AG10803 (cell line): ENCODE measurements around the gene ABCG1.
"Not testable (repeated sequence)": the region's sequence is repeated elsewhere in the genome, so short reads cannot be mapped to it uniquely, and the experiment has no call there.

Source experiments
- DNase-seq: peaks from one replicate; pipeline ENCODE4 v3.0.0; 2010; ENCODE audit warnings: low read depth
- H3K4me3 ChIP-seq: 2 replicates; pipeline ENCODE4 v1.5.1; 2011; ENCODE audit warnings: mild to moderate bottlenecking, low read length, control low read depth
- CTCF ChIP-seq: conservative IDR thresholded peaks from 2 replicates; pipeline ENCODE4 v1.5.1; 2011; ENCODE audit warnings: mild to moderate bottlenecking, low read length, control low read depth, inconsistent platforms

Gene ABCG1

GRCh38 chr21:42176859-42177258 is 42.1 kb upstream of the ABCG1 start:
- peak; percentile 27 for DNase-seq
- H3K4me3 ChIP-seq, result no peak overlapping the region
- no peak for TF ChIP-seq CTCF

DNA sequence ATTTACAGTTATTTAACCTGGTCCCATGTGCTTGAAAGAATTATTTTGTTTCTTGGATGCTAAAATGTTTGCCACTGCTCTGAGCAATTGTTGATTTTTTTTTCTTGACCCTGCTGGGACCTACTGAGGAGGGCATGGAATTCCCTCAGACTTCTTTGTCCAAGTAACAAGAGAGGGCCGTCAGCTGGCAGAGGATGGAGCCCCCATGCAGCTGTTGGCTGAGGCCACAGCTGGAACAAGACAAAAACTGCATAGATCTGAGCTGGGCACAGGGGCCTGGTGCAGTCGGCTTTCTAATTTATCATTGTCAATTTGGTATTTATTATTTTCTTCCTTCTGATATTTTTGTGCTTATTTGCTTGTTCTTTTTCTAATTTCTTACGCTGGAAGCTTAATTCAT is 39.6 kb upstream of the ABCG1 start:
- no peak for TF ChIP-seq CTCF
- H3K4me3 ChIP-seq, result no peak overlapping the region
- no peak for DNase-seq

- not testable (repeated sequence) for H3K4me3 ChIP-seq, DNase-seq
Measured at GRCh38 chr21:42180001-42180400, 38.9 kb upstream of the ABCG1 start.

DNA sequence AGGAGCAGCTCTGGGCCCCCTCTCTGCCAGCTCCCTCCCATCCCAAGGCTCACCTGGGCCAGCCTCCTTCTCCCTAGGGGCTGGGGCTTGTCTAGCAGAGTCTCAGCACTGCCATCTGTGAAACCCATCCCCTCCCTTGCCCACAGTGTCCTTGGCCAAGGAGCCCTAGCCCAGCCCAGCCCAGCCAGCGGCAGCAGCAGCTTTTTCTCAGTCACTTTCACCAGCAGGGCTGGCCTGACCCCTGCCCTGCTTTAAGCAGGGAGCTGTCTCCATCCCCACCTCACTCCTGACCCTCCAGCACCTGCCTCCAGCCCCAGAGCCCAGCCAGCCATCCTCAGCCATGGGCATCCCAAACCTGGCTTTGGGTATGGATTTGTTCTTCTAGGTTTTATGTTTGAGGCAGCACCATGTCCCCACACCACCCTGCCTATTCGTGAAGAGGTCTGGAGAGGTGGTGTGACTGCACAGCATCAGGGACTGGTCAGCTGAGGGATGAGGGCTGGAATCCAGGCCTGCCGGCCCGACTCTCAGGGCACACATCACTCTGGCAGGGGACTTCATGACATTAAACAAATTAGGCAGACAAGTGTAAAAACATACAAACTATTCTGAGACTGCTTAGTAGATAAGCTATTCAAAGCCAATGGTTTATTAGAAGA is 36.1 kb upstream of the ABCG1 start:
- H3K4me3 ChIP-seq, result no peak overlapping the region
- TF ChIP-seq CTCF, result no peak
- no peak for DNase-seq

DNA sequence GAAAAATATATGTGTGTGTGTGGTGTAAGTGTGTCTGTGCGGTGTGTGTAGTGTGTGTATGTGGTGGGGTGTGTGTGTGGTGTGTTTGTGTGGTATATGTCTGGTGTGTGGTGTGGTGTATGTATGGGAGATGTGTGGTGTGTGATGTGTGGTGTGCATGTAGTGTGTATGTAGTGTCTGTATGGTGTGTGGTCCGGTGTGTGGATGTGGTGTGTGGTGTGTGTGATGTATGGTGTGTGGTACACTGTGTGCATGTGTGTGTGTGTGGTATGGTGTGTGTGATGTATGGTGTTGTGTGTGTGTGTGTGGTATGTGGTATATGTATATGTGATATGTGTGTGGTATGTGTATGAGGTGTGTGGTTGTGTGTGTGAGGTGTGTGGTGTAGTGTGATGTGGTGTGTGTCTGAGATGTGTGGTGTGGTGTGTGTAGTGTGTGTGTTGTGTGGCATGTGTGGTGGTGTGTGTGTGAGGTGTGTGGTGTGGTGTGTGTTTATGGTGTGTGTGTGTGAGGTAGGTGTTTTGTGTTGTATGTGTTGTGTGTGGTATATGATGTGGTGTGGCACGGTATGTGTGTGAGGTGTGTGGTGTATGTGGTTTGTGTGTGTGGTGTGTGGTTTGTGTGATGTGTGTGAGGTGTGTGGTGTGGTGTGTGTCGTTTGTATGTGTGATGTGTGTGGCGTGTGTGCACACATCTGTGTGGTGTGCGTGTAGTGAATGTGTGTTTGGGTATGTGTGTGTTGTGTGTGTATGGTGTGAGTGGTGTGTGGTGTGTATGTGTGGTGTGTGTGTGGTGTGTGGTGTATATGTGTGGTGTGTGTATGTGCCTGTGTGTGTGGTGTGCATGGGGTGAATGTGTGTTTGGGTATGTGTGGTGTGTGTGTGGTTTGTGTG is 35.3 kb upstream of the ABCG1 start:
- TF ChIP-seq CTCF, result no peak
- H3K4me3 ChIP-seq, result no peak overlapping the region
- DNase-seq, result no peak

DNA sequence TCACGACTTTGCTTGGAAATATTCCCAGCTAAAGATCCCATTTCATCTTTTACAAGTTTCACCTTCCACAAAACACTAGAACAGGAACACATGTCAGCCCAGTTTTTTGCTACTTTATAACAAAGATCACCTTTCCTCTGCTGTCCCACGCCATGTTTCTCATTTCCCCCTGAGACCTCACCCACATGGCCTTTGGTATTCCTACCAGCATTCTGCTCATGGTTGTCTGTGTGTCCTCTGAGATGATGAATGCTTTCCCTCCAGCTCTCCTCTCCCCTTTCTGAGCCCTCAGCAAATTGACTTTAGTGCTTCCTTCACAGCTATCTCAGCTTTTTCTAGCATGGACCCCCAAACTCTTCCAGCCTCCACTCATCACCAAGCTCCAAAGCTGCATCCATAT is 32.3 kb upstream of the ABCG1 start:
- DNase-seq, result no peak
- no peak overlapping the region for H3K4me3 ChIP-seq
- no peak for TF ChIP-seq CTCF

GRCh38 chr21:42187976-42188653 is 30.8 kb upstream of the ABCG1 start:
- no peak overlapping the region for H3K4me3 ChIP-seq
- TF ChIP-seq CTCF, result no peak
- DNase-seq, result peak; percentile 29
